HCT116 (cell line): ENCODE measurements around the gene CHKA. TPM values are rescaled to one million over a fixed set of nuclear protein-coding genes. Genes with fewer than 3 reads are reported as not detected.

Experiments
- ATAC-seq: fragments of 200-7000 bp; cut with Tn5 transposase; 2 replicates; pipeline ENCODE4 v1.9.1; 2020; ENCODE audit warnings: mild to moderate bottlenecking, moderate library complexity
- BruUV-seq: library from RNA; stranded (reverse); fragments of 400-500 nt; replicated peaks from 2 replicates; lab custom pipeline; 2021; lab: Mats Ljungman, UMichigan
- CTCF ChIA-PET: fragments of 300-600 bp; sonication (Branson Sonifier 250); formaldehyde crosslinking; loops from one replicate; lab custom pipeline; 2021; ENCODE audit warnings: antibody characterized with exemption; lab: Charles Lee
- POLR2A ChIA-PET: fragments of 300-600, 350-600 bp; sonication (Branson Sonifier 250); formaldehyde crosslinking; loops from one replicate; lab custom pipeline; 2021; ENCODE audit warnings: antibody characterized with exemption; lab: Charles Lee
- RAD21 ChIA-PET, 2 experiments: fragments of 300-600 bp; sonication (Branson Sonifier 250); formaldehyde crosslinking; loops; one replicate each; lab custom pipeline; 2023; ENCODE audit warnings: low total read pairs in 2 of 2; ENCODE audit not compliant: uncharacterized antibody in 2 of 2, unreplicated experiment in 2 of 2, low non-redundant PET in 1 of 2; lab: Charles Lee
- DNase-seq: peaks from one replicate; pipeline ENCODE4 v3.0.0-alpha.2; 2010; ENCODE audit warnings: low read depth, low spot score
- H2AFZ ChIP-seq: fragments of 200-600 bp; shearing (Covaris generic), sonication (generic); 2 replicates; pipeline ENCODE4 v1.6.1; 2017; ENCODE audit warnings: low read depth, mixed run types, mixed read lengths, antibody characterized with exemption, low read length; ENCODE audit not compliant: poor library complexity, severe bottlenecking
- H3K27ac ChIP-seq: 2 replicates; pipeline ENCODE4 v1.5.1; 2012; ENCODE audit warnings: low read depth, low read length
- H3K27me3 ChIP-seq: fragments of 200-600 bp; sonication (generic); 2 replicates; pipeline ENCODE4 v1.6.1; 2016; ENCODE audit warnings: mixed run types, low read length, mixed read lengths; ENCODE audit not compliant: insufficient read depth
- H3K36me3 ChIP-seq, 2 experiments: fragments of 200-500 bp in 1 of 2; fragments of 200-600 bp in 1 of 2; sonication (Bioruptor generic) in 1 of 2; sonication (generic) in 1 of 2; 2 replicates each; pipeline versions ENCODE4 v1.5.1 to v1.6.1; 2014 to 2016; ENCODE audit warnings: low read length in 2 of 2, inconsistent platforms in 1 of 2, mixed read lengths in 1 of 2, mixed run types in 1 of 2; ENCODE audit not compliant: insufficient read depth in 2 of 2, control insufficient read depth in 1 of 2
- H3K4me1 ChIP-seq, 2 experiments: fragments of 200-600 bp in 1 of 2; sonication (generic) in 1 of 2; 2 replicates each; pipeline versions ENCODE4 v1.5.1 to v1.6.1; 2012 to 2017; ENCODE audit warnings: low read length in 2 of 2, inconsistent platforms in 1 of 2, mild to moderate bottlenecking in 1 of 2, mixed read lengths in 1 of 2, mixed run types in 1 of 2, moderate library complexity in 1 of 2; ENCODE audit not compliant: insufficient read depth in 2 of 2, control insufficient read depth in 1 of 2
- H3K4me2 ChIP-seq: fragments of 200-600 bp; sonication (generic); 2 replicates; pipeline ENCODE4 v1.6.1; 2017; ENCODE audit warnings: mixed run types, low read length, mixed read lengths
- H3K4me3 ChIP-seq, 2 experiments: fragments of 200-600 bp in 1 of 2; sonication (generic) in 1 of 2; replicated peaks in 1 of 2; 2 replicates each; pipeline ENCODE4 v1.5.1; 2011 to 2016; ENCODE audit warnings: low read length in 2 of 2, control low read depth in 1 of 2, low read depth in 1 of 2, mild to moderate bottlenecking in 1 of 2, mixed read lengths in 1 of 2, mixed run types in 1 of 2
- H3K79me2 ChIP-seq: fragments of 200-600 bp; sonication (generic); 2 replicates; pipeline ENCODE4 v1.6.1; 2017; ENCODE audit warnings: mild to moderate bottlenecking, mixed run types, low read length, moderate library complexity, mixed read lengths; ENCODE audit not compliant: insufficient read depth
- H3K9ac ChIP-seq: fragments of 200-600 bp; sonication (generic); 2 replicates; pipeline ENCODE4 v1.6.1; 2016; ENCODE audit warnings: low read length, mixed read lengths
- H3K9me2 ChIP-seq: fragments of 200-600 bp; sonication (generic), shearing (Covaris generic); 2 replicates; pipeline ENCODE4 v1.6.1; 2017; ENCODE audit warnings: mixed run types, mild to moderate bottlenecking, moderate library complexity; ENCODE audit not compliant: insufficient read depth
- H3K9me3 ChIP-seq, 2 experiments: fragments of 200-500 bp in 1 of 2; fragments of 200-600 bp in 1 of 2; sonication (Bioruptor generic) in 1 of 2; sonication (generic) in 1 of 2; 2 replicates each; pipeline ENCODE4 v1.6.1; 2014 to 2017; ENCODE audit warnings: low read length in 2 of 2, mixed read lengths in 2 of 2, inconsistent platforms in 1 of 2, low read depth in 1 of 2, mild to moderate bottlenecking in 1 of 2, mixed run types in 1 of 2, moderate library complexity in 1 of 2; ENCODE audit not compliant: control insufficient read depth in 1 of 2, insufficient read depth in 1 of 2
- H4K20me1 ChIP-seq: fragments of 200-600 bp; sonication (generic), shearing (Covaris generic); 2 replicates; pipeline ENCODE4 v1.6.1; 2017; ENCODE audit warnings: mixed run types, mild to moderate bottlenecking, moderate library complexity; ENCODE audit not compliant: insufficient read depth
- SP1 ChIP-seq: IDR thresholded peaks from 2 replicates; pipeline ENCODE4 v1.6.1; 2012; ENCODE audit warnings: low read depth
- intact Hi-C: fragments of 100-400 bp; cut with micrococcal nuclease; formaldehyde crosslinking; loops from 2 replicates; pipeline ENCODE4 v1.10.0; 2022
- total RNA-seq: library from RNA; stranded (reverse); gene quantifications from one replicate; pipeline ENCODE4 v1.2.1, GENCODE V29; 2021; ENCODE audit not compliant: unreplicated experiment
- TF ChIP-seq, protein P1 (sequence below): IDR thresholded peaks from 2 replicates; pipeline ENCODE4 v1.6.1; 2011; ENCODE audit warnings: mild to moderate bottlenecking, low read length, moderate library complexity; ENCODE audit not compliant: insufficient replicate concordance; ENCODE audit errors: extremely low read depth
- TF ChIP-seq, protein P2 (sequence below), 3 experiments: fragments of 200-600 bp in 1 of 3; sonication (generic) in 1 of 3; IDR thresholded peaks in 2 of 3; conservative IDR thresholded peaks in 1 of 3; 2 replicates each; pipeline ENCODE4 v1.5.1; 2012 to 2017; ENCODE audit warnings: low read depth in 2 of 3, low read length in 2 of 3, antibody characterized with exemption in 1 of 3, borderline replicate concordance in 1 of 3, control low read depth in 1 of 3, mild to moderate bottlenecking in 1 of 3, mixed read lengths in 1 of 3, mixed run types in 1 of 3, moderate library complexity in 1 of 3; ENCODE audit not compliant: insufficient read depth in 1 of 3

The CHKA gene
- total RNA-seq, 1 experiment from 2014 or later: 33.1 TPM

DNA sequence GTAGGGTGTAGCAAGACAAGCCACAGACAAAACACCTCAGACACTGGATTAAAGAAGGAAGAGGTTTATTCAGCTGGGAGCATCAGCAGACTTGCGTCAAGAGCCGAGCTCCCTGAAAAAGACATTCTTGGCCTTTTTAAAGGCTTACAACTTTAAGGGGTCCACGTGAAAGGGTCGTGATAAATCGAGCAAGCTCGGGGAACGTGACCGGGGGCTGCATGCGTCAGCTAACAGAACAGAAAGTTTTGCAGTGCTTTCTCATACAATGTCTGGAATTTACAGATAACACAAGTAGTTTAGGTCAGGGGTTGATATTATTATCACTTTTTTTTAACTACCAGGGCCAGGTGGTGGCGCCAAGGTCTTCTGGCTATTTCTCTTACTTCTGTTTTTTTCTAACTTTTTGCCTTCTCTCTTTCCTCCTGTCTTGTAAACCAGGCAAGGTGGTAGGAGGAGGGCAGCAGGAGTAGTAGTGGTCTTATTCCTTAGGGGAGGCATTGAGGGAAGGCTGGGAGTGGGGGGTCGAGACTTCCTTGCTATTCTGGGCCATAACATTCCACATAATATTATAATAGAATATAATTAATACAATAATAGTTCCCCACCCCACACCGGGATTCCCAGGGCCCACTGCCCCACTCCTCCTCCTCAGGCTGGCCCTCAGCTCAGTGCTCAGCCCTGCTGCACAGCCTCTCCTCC is 111.6 kb downstream of the CHKA start:
- ChIA-PET RAD21 (interaction anchor here (0.7 to 1.7 kb wide), 2 partner anchors 11 to 12 kb away, joined by 3 to 7 read pairs; no protein-coding TSS in a partner anchor), CTCF (interaction anchor here (1.0 to 2.1 kb wide), 3 partner anchors 11 to 202 kb away, joined by 3 to 9 read pairs (median 4); no protein-coding TSS in a partner anchor), POLR2A (interaction anchor here (1.3 to 1.4 kb wide), 4 partner anchors 12 to 29 kb away, joined by 3 to 9 read pairs (median 6); partner anchors contain the start of gene TCIRG1)
- H3K4me1 ChIP-seq: peaks cover 63 to 80% of the 10 kb centered on the region in 2 experiments
- BruUV-seq: TSS peak; percentile 34
- no peaks in the 10 kb centered on the region for H3K36me3 ChIP-seq
- peak overlapping the region; percentile 86 for H3K9ac ChIP-seq
- TF ChIP-seq SP1: no peak
- TF ChIP-seq, protein P1, sequence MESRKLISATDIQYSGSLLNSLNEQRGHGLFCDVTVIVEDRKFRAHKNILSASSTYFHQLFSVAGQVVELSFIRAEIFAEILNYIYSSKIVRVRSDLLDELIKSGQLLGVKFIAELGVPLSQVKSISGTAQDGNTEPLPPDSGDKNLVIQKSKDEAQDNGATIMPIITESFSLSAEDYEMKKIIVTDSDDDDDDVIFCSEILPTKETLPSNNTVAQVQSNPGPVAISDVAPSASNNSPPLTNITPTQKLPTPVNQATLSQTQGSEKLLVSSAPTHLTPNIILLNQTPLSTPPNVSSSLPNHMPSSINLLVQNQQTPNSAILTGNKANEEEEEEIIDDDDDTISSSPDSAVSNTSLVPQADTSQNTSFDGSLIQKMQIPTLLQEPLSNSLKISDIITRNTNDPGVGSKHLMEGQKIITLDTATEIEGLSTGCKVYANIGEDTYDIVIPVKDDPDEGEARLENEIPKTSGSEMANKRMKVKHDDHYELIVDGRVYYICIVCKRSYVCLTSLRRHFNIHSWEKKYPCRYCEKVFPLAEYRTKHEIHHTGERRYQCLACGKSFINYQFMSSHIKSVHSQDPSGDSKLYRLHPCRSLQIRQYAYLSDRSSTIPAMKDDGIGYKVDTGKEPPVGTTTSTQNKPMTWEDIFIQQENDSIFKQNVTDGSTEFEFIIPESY: no peak
- TF ChIP-seq, protein P2, sequence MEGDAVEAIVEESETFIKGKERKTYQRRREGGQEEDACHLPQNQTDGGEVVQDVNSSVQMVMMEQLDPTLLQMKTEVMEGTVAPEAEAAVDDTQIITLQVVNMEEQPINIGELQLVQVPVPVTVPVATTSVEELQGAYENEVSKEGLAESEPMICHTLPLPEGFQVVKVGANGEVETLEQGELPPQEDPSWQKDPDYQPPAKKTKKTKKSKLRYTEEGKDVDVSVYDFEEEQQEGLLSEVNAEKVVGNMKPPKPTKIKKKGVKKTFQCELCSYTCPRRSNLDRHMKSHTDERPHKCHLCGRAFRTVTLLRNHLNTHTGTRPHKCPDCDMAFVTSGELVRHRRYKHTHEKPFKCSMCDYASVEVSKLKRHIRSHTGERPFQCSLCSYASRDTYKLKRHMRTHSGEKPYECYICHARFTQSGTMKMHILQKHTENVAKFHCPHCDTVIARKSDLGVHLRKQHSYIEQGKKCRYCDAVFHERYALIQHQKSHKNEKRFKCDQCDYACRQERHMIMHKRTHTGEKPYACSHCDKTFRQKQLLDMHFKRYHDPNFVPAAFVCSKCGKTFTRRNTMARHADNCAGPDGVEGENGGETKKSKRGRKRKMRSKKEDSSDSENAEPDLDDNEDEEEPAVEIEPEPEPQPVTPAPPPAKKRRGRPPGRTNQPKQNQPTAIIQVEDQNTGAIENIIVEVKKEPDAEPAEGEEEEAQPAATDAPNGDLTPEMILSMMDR (IDR thresholded peaks at IDR 0.05 in 2 of 3, conservative IDR thresholded peaks at IDR 0.05 in 1 of 3; ENCODE audit: borderline replicate concordance in 1 of 3, insufficient read depth in 1 of 3, low read depth in 2 of 3, low read length in 2 of 3): peak in 1 of 3 experiments; percentile 40; a peak in 2 of 6 replicates
- no peak for DNase-seq
- H4K20me1 ChIP-seq: no peaks in the 10 kb centered on the region
- intact Hi-C loops: loop anchor here (5.0 kb wide), 1 partner anchor 198 kb away; no protein-coding TSS in a partner anchor
- ATAC-seq: no peak
- H3K79me2 ChIP-seq: peaks cover 20% of the 10 kb centered on the region; the same call in 1 of the 2 replicates
- H3K4me3 ChIP-seq: peak overlapping the region; percentile 57 to 71
- peak overlapping the region; percentile 96 for H3K27ac ChIP-seq
- H3K4me2 ChIP-seq: peak overlapping the region; percentile 97
- H2AFZ ChIP-seq: no peak overlapping the region
- H3K27me3 ChIP-seq: no peaks in the 10 kb centered on the region
- no peaks in the 10 kb centered on the region for H3K9me3 ChIP-seq
- H3K9me2 ChIP-seq: no peaks in the 10 kb centered on the region
